GM12801 (cell line): ENCODE results near the gene PTPRJ.

Source experiments
- CTCF ChIP-seq: IDR thresholded peaks from one replicate; pipeline ENCODE4 v1.5.1; 2011; ENCODE audit warnings: control low read depth; ENCODE audit not compliant: insufficient read length; ENCODE audit errors: extremely low read depth

The PTPRJ gene

GRCh38 chr11:48154151-48154550 is 173.8 kb downstream of the PTPRJ start:
- no peak for TF ChIP-seq CTCF

GRCh38 chr11:48161951-48162884 is 181.9 kb downstream of the PTPRJ start:
- TF ChIP-seq CTCF, result no peak

GRCh38 chr11:48162885-48163268 is 182.5 kb downstream of the PTPRJ start:
- TF ChIP-seq CTCF, result no peak

GRCh38 chr11:48163360-48164100 is 183.2 kb downstream of the PTPRJ start:
- no peak for TF ChIP-seq CTCF

GRCh38 chr11:48164836-48165235 is 184.5 kb downstream of the PTPRJ start:
- no peak for TF ChIP-seq CTCF

GRCh38 chr11:48165426-48165825 is 185.1 kb downstream of the PTPRJ start:
- no peak for TF ChIP-seq CTCF

- TF ChIP-seq CTCF, result no peak
Measured at GRCh38 chr11:48167380-48167779, 187.0 kb downstream of the PTPRJ start.
